ENCODE results near the gene MAGEB17. TPM values are rescaled to one million over a fixed set of nuclear protein-coding genes. Genes with fewer than 3 reads are reported as not detected.

Gene MAGEB17
- total and polyA plus RNA-seq, 7 donors, result 0.04 to 0.66 (median 0.60) TPM; not detected in 4

DNA sequence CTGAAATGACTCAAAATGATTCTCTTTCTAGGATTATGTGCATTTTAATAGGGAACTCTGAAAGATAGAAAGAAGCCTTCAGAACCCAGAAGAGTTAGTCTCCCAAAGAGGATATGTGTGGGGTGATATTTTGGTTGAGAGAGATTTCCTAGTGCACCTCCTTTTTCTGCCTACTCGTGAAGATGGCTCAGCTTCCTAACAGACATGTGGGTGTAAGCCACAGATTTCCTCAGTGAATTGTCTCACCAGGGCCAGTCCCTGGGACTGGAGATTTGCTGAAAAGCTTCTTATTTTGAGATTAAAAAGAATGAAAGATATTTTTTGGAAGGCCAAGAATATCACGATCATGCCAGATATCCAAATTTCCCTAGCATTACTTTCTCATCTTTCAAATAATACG, 42.8 kb downstream of the MAGEB17 start:
- intact Hi-C loops (cut with DNase I), result no loop called here
- no peak overlapping the region for H3K27ac ChIP-seq
- WGBS, 2 donors, result 84 to 92% methylated on average over 3 of the region's 3 CpGs
- H3K9me3 ChIP-seq, result no peaks in the 10 kb centered on the region
- TF ChIP-seq POLR2AphosphoS5 (IDR thresholded peaks at IDR 0.05), result no peak
- TF ChIP-seq, protein P1, sequence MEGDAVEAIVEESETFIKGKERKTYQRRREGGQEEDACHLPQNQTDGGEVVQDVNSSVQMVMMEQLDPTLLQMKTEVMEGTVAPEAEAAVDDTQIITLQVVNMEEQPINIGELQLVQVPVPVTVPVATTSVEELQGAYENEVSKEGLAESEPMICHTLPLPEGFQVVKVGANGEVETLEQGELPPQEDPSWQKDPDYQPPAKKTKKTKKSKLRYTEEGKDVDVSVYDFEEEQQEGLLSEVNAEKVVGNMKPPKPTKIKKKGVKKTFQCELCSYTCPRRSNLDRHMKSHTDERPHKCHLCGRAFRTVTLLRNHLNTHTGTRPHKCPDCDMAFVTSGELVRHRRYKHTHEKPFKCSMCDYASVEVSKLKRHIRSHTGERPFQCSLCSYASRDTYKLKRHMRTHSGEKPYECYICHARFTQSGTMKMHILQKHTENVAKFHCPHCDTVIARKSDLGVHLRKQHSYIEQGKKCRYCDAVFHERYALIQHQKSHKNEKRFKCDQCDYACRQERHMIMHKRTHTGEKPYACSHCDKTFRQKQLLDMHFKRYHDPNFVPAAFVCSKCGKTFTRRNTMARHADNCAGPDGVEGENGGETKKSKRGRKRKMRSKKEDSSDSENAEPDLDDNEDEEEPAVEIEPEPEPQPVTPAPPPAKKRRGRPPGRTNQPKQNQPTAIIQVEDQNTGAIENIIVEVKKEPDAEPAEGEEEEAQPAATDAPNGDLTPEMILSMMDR (IDR thresholded peaks at IDR 0.05), result no peak
- no peak for DNase-seq
- H3K36me3 ChIP-seq, result no peaks in the 10 kb centered on the region
- H3K4me1 ChIP-seq, result no peaks in the 10 kb centered on the region
- no peaks in the 10 kb centered on the region for H3K27me3 ChIP-seq
- H3K4me3 ChIP-seq, result no peak overlapping the region

DNA sequence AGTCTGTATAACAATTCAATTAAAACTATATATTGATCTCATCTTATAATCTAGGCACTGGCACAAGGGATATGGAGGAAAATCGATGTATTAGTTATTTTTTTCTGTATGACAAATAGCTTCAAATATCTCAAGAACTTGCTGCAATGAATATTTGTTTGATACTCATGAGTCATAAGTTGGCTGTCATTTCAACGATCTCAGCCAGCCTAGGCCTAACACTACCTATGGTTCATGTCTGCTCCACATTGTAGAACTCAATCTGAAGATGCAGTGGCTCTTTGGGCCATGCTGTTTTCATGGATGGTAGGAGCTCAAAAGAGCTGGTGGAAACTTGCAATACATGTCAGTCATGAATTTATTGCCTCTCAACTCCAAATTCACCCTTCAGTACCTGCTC, 44.7 kb downstream of the MAGEB17 start:
- DNase-seq, result no peak
- intact Hi-C loops (cut with DNase I), result no loop called here
- Histone ChIP-seq H3K4me3 (no peak overlapping the region), H3K4me1 (no peaks in the 10 kb centered on the region), H3K9me3 (no peaks in the 10 kb centered on the region), H3K36me3 (no peaks in the 10 kb centered on the region), H3K27ac (no peak overlapping the region), H3K27me3 (no peaks in the 10 kb centered on the region)
- 70 to 92% methylated on average over 2 of the region's 2 CpGs for WGBS, 2 donors
- TF ChIP-seq EP300 (IDR thresholded peaks at IDR 0.05) (no peak), POLR2A (IDR thresholded peaks at IDR 0.05) (no peak), POLR2AphosphoS5 (IDR thresholded peaks at IDR 0.05) (no peak)
- TF ChIP-seq, protein P1 (IDR thresholded peaks at IDR 0.05), result no peak

DNA sequence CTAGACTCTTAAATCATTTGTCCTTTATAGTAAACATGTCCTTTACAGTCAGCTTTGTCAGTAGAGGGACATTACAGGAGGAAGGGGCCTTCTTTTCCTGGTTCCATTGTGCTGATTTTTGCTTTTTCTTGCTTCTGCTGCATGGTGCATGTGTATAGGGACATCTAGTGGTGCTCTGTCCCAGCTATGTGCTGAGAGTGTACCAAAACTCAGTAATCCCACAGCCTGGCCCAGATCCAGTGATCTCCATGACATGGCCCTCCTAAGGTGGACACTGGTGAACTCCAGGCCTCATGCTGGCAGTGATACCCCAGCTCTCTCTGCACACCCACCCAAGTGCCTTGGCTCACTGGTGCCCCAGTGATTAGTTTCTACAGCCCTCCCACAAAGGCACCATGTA, 45.2 kb downstream of the MAGEB17 start:
- intact Hi-C loops (cut with DNase I), result no loop called here
- TF ChIP-seq POLR2AphosphoS5 (IDR thresholded peaks at IDR 0.05), result no peak
- no peak for TF ChIP-seq POLR2A (IDR thresholded peaks at IDR 0.05)
- TF ChIP-seq, protein P1 (IDR thresholded peaks at IDR 0.05), result no peak
- no peak for TF ChIP-seq EP300 (IDR thresholded peaks at IDR 0.05)
- Histone ChIP-seq H3K4me1 (no peaks in the 10 kb centered on the region), H3K9me3 (no peaks in the 10 kb centered on the region), H3K27ac (no peak overlapping the region), H3K27me3 (no peaks in the 10 kb centered on the region), H3K36me3 (no peaks in the 10 kb centered on the region), H3K4me3 (no peak overlapping the region)
- DNase-seq, result no peak

DNA sequence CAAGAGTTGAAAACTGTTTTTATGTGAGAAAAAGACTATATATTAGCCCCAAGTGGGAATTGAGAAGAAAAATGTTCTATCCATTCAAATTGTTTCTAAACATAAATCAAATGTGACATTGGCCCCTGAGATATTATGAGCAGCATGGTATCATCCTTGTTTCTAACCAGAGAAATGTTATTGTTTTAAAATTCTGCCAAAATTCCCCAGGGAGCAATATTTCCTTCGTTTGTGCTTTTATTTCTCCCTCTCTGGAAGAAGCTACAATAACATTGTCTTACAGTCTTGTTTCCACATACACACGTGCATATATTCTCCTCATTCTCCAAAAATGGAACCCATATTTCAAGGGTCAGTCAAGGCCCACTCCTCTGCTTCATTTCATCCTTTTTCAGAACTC, 46.7 kb downstream of the MAGEB17 start:
- no peak for DNase-seq
- Histone ChIP-seq H3K36me3 (no peaks in the 10 kb centered on the region), H3K9me3 (no peaks in the 10 kb centered on the region), H3K4me3 (no peak overlapping the region), H3K27ac (no peak overlapping the region), H3K27me3 (no peaks in the 10 kb centered on the region), H3K4me1 (no peaks in the 10 kb centered on the region)
- intact Hi-C loops (cut with DNase I), result no loop called here
- TF ChIP-seq POLR2A (IDR thresholded peaks at IDR 0.05), result no peak
- TF ChIP-seq, protein P1 (IDR thresholded peaks at IDR 0.05), result no peak
- no peak for TF ChIP-seq POLR2AphosphoS5 (IDR thresholded peaks at IDR 0.05)
- TF ChIP-seq EP300 (IDR thresholded peaks at IDR 0.05), result no peak
- 54 to 76% methylated on average over 2 of the region's 2 CpGs for WGBS, 2 donors

DNA sequence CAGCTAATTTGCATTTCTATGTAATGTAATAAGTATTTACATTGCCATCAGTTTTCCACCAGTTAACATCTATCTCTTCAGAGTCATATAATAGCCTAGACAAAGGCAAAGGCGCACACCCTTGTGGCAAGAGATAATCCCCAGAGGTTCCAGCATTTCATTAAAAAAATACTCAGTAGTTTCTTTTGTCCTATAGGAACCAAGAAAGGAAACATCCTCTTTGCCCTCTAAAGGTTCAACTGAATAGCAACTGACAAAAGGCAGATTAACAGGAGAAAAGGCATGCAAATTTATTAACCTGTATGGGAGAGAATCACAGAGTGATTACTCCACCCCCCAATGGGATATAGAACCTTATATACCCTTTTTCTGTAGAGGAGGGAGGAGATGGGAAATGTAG, 48.4 kb downstream of the MAGEB17 start:
- TF ChIP-seq POLR2AphosphoS5 (IDR thresholded peaks at IDR 0.05) (no peak), POLR2A (IDR thresholded peaks at IDR 0.05) (no peak), EP300 (IDR thresholded peaks at IDR 0.05) (no peak)
- TF ChIP-seq, protein P1 (IDR thresholded peaks at IDR 0.05), result no peak
- Histone ChIP-seq H3K36me3 (no peaks in the 10 kb centered on the region), H3K9me3 (no peaks in the 10 kb centered on the region), H3K27ac (no peak overlapping the region), H3K4me1 (no peaks in the 10 kb centered on the region), H3K27me3 (no peaks in the 10 kb centered on the region), H3K4me3 (no peak overlapping the region)
- WGBS, 2 donors, result 91% methylated on average over 1 of the region's 1 CpG
- DNase-seq, result no peak
- intact Hi-C loops (cut with DNase I), result no loop called here

All from sigmoid colon (tissue), 7 donors.